GM18870 (cell line): ENCODE data around the gene HERPUD1.

Experiments used
- ATAC-seq: cut with Tn5 transposase; IDR thresholded peaks from one replicate; pipeline ENCODE4 v1.9.1; 2021; ENCODE audit warnings: moderate library complexity; ENCODE audit not compliant: unreplicated experiment

HERPUD1 gene

GRCh38 chr16:56994311-56994710, 62.4 kb downstream of the HERPUD1 start:
- ATAC-seq: no peak
